HG02798 (cell line): ENCODE measurements around the gene TGFB2.

Experiments
- ATAC-seq: cut with Tn5 transposase; IDR thresholded peaks from one replicate; pipeline ENCODE4 v1.9.1; 2021; ENCODE audit warnings: mild to moderate bottlenecking; ENCODE audit not compliant: unreplicated experiment, poor library complexity

Gene TGFB2

GRCh38 chr1:218479436-218480115 is 134.4 kb downstream of the TGFB2 start:
- no peak for ATAC-seq

- ATAC-seq = no peak
Measured at GRCh38 chr1:218480137-218480536, 135.0 kb downstream of the TGFB2 start.

- no peak for ATAC-seq
Measured at GRCh38 chr1:218480588-218481099, 135.5 kb downstream of the TGFB2 start.

DNA sequence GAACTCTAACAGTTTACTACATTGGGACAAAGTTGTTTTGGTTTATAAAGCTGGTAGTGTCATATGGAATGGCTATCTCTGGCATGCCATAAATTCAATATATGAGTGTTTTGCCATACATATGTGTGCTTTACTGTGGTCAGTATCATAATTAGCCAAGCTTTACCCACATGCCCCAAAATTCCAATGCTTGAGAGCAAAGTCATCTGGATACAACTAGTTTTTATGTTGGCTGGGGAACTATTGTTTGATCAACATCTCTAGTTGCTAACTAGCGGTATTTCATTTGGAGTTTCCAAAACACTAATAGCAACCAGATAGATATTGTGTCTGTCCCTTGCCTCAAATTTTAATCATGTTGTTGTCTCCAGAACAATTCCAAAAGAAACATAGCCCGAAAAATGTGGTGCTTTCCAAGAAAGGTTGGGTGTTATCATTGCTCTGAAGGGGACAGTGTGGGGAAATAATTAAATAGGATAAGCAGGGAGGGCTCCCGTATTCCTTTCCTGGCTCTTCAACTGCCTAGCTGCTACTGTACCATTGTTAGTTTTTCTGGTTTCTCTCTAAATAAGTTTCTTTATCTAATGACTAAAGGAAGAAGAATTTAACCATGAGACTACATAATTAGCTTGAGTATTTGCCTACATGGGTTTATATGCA is 136.1 kb downstream of the TGFB2 start:
- ATAC-seq = no peak

- ATAC-seq = no peak
Measured at GRCh38 chr1:218482683-218483082, 137.5 kb downstream of the TGFB2 start.

GRCh38 chr1:218485241-218485928 is 140.2 kb downstream of the TGFB2 start:
- no peak for ATAC-seq

GRCh38 chr1:218488531-218488930 is 143.4 kb downstream of the TGFB2 start:
- ATAC-seq = no peak

DNA sequence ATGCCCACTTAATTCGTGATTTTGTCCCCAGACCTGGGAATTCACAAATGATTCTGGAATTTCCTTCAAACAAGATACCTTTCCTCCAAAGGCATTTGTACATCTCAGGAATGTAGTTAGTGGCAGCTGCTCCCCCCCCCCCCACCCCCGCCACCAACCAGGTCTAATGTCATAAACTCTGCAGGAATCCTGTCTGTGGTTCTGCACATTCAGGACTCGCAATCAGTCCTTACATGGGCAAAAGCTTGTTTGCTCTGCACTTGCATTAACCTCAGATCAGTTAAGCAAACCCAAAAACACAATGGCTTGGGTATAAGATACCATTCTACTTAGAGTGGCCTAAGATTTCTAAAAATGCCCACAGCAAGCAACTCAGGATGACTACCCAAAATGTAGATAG is 143.8 kb downstream of the TGFB2 start:
- ATAC-seq = no peak

DNA sequence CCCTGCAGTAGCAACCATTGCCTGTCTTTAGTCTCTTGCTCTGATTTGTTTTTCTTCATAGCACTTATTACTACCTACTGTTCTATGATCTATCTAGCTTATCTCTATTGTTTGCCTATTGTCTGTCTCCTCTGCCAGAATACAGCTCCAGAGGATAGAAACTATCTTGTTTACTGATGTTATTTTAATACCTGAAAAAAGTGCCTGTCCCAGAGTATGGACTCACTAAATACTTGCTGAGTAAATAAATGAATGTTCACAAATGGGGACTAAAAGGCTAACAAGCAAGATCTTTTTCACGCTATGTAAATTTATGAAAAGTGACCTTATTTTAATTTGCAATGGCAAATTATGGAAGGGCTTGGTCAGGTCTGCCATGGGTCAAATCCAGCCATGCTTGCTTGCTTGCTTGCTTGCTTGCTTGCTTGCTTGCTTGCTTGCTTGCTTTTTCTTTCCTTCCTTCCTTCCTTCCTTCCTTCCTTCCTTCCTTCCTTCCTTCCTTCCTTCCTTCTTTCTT is 145.3 kb downstream of the TGFB2 start:
- no peak for ATAC-seq

DNA sequence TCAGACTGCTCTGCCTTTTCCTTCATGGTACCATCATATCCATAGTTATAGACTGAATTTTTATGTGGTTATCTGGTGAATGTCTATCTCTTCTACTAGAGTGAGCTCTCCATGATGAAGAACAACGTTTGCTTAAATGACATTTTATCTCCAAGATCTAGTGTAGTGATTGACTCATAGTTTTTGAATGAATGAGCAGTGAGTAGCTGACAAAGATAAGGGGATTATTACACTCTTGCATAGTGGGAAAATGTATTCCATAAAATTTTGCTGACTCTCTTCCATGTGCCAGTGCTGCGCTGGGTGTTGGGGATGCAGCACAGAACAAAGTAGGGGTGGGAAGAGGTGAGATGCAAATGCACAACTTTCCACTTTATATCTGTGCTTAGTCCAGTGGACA is 147.7 kb downstream of the TGFB2 start:
- ATAC-seq = no peak

DNA sequence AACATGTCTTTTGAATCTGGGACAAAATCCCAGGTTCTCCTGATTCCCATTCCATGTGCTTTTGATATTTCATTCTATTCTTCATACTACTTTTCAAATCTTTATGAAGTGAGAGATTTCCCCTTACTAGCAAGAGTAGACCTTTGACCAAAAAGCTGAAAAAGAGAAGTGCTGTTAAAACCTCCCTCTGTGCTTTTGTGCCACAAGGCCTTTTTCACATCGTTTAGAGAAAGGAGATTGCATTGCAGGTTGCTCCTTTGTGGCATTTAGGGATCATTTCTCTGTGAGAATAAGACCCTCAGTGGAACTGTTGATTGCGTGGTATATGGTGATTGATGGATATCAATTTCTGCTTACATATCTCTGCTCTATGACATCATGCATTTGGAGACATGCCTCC is 148.8 kb downstream of the TGFB2 start:
- no peak for ATAC-seq
